ENCODE measurements around the gene EEFSEC.

DNA sequence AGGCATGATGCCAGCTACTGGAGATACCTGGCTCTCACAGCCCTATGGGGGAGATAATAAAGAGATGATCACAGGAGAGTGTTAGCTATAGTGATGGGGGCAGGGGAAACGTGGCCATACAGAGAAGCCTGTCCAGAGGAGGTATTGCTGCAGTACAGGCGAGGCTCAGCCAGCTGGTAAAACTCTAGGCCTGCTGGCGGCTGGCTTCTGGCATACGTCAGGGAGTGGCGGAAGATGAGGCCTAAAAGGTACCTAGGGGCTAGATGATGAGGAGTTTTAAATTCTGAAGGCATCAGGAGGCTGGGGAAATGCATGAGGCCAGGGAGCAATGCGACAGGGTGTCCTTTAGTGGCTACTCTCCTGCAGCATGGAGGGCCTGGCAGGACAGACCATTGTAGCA, 110.7 kb downstream of the EEFSEC start:
- no peak for TF ChIP-seq CTCF (IDR thresholded peaks at IDR 0.05)
- TF ChIP-seq POLR2A (IDR thresholded peaks at IDR 0.05) = no peak

Measured in esophagus squamous epithelium (tissue), 4 donors.